8988T (cell line): Measurements from ENCODE around the gene ANAPC1.
A peak's percentile ranks its signal among the peaks of the same experiment; 100 is the strongest.
"Not testable (repeated sequence)": the region's sequence is repeated elsewhere in the genome, so short reads cannot be mapped to it uniquely, and the experiment has no call there.

Source experiments
- DNase-seq: peaks from one replicate; pipeline ENCODE4 v3.0.0; 2011

Gene ANAPC1

DNA sequence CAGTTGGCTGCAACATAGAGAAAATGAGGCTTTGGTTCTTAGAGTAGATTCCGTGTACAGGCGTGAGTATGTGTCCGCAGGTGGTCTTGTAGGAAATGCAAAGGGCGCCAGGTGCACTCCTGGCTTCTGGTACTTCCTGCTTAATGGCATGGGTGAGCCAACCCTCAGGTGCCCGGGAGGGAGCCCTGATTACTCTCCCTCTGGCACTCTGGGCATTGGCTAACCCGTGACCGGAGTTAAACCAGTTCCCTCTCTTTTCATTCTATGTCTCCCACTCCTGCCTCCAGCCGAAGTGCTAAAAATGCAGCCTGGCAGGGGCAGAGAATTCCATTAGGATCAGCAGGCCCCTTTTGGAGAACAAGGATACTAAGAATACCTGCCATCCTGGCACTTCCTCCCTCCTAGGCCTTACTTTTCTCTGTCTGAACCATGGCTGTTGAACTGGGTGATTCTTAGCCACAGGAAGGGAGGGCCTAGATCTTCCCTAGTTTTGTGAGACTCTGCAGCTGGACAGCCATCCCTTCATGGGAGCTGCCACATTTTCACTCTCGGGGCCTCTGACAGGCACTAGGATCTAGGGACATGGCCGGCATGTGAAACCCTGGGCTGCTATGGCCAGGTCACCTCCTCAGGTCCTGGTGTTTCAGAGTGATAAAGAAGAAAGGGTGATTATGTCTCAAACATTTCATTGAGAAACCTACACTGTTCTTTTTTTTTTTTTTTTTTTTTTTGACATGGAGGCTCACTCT lies 20.9 kb upstream of the ANAPC1 start:
- no peak for DNase-seq

DNA sequence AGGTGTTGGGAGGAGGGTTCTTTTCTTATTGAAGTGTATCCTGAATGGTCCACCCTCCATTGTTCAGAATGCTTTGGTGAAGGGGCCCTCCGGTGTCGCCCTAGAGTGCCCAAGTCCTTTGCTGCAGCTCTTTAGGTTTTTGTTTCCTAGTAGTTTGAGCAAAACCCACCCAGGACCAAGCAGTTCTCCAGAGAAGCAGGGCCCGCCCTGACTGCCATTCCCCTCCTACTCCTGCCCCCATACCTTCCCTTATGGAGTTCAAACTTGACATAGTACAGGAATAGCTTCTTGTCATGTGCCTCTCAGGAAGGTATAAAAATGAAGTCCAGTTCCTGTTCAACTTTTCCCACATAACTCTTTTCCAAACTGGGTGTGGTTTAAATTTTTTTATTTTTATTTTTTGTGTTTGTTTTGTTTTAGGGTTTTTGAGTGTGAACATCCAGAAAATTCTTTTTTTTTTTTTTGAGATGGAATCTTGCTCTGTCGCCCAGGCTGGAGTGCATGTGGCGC lies 20.0 kb upstream of the ANAPC1 start:
- no peak for DNase-seq

DNA sequence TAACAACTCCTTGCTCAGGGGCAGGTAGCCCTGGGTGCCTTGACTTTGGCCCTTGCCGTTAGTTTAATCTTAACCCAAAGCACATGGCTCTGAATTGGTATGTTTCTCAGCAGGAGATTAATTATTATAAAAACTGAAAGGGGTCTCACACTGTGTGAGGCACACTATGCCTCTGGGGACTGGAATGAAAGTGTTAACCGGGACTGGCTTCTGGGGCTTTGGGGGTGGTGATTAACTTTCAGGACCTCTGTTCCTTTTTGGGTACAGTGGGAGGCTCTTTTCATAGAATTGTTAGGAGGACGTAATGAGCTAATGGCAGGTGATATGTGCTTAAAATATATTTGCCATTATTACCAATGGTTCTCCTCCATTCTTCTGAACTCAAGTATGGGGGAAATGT lies 19.5 kb upstream of the ANAPC1 start:
- DNase-seq: no peak

DNA sequence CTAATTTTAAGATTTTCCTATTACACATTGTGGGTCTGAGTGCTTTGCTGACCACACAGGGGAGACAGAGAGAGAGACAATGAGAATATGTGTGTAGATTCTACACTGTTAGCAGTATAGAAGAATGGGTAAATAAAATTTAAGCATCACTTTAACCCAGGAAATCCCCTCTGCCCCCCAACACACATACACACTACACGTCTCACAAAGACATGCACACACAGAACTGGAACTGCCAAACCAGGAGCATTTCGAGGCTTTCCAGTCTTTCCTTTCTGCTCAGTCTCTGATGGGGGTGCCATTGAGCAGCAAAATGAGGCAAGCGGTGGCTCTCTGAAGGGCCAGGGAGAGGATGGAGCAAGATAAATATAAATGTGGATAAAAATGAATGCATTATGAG lies 16.9 kb upstream of the ANAPC1 start:
- DNase-seq: peak; percentile 35

DNA sequence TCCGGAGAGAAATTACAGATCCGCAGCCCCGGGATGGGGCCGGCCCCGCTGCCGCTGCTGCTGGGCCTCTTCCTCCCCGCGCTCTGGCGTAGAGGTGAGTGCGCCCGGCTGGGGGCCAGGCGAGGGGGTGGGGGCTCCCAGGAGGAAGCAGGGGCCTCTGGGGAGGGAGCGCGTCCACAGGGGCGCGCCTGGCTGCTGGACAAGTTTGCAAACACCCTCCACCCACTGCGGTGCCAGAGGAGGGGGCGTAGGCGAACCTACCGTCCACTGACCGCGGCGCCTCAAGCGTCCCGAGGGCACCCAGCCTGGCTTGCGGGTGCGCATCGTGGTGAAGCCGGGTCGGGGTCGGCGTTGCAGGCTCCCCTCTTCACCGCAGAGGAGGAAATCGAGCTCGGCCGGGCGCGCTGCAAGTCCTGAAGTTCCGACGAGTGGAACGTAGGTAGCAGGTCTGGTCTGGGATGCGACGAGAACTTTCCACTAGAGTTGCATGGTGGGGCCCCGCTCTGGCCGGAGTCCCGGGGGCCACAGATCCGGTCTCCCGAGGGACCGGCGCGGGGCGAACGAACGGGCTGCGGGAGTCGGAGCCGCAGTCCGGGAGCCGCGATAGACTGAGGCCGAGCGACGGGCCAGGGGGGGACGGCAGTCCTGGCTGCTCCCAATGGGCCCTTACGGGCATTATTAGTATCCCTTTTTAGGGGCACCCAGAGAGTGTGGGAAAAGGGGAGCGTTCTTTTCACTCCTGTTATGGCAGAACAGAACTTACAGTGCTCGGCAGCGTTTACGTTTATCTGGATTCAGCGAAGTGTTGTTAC lies 14.9 kb upstream of the ANAPC1 start:
- no peak for DNase-seq

DNA sequence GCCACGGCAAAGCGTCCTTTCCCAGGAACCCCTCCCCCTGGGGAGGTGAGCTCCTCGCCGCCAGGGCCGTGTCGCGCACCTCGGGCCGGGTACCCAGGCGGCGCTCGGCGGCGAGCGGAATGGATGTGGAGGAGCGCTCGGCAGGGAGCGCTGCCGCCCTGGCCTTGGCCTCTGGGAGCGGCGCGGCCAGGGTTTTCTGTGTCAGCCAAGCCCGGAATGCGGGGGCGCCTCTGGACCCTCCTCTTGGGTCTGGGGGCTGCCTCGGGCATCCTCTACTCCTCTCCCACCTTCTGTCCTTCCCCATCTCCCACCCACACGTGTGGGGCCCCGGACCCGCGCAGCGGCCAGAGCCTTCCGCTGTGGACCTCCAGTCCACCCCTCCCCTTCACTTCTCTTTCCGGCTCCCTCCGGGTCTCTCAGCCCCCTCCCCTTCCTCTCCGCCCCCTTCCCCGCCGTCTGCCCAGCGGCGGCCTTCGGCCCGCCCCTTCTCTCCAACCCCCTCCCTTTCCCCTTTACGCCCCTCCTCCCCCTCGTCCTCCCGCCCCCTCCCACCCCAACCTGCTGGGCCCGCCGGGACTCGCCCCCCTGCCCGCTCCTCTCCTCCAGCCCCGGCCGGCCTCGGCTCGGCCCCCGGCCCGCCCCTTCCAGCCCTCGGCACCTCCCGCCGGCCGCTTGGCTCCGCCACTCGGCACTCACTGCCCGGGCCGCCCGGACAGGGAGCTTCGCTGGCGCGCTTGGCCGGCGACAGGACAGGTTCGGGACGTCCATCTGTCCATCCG lies 14.1 kb upstream of the ANAPC1 start, which contains the start of gene MERTK:
Gene MERTK, plus strand, starts transcription at position 684 of the 779 bp plus-strand sequence. CDS start 129 bp downstream, outside the sequence.
- peak; percentile 87 for DNase-seq

DNA sequence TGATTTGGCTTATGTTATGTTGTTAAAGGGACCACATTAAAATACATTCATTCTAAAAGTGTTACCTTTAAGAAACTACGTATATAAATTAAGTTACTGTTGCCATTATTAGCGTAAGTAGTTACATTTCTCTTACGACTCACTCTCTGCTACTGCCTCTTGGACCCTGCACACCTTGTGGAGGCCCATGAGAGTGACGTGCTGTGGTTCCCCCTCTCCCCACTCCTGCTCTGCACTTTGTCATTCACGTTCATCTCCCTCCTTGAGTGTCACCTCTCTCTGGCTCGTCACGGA lies 13.6 kb upstream of the ANAPC1 start:
- DNase-seq: no peak

DNA sequence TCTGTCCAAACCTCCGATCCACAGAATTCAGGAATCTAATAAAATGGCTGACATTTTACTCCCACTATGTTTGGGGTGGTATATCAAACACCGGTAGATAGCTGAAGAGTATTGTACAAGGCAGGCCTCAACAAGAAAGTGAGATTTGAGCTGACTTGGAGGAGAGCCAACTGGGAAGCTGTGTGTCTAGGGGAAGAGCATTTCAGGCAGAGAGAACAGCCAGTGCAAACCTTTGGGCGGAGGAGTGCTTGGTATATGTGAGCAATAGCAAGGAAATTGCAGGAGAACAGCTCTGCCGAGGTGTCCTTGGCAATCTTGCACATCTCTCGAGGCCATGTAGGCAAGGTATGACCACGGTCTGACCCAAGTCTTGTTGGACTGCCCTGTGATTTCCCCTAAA lies 12.6 kb upstream of the ANAPC1 start:
- no peak for DNase-seq

DNA sequence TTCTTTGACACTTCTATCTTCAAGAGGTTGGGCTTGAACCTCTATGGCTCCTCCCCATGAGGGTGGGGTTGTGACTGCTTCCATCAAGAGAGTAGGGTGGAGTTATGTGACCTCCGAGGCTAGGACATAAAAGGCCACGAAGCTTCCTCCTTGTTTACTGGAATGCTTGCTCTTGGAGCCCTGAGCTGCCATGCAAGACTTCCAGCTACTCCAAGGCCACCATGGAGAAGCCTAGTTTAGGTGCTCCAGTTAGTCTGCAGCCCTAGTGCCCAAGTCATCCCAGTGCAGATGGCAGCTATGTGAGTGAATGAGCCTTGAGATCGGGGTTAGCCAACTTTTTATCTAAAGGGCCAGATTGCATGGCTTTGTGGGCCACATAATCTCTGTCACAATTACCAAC lies 12.0 kb upstream of the ANAPC1 start:
- DNase-seq: no peak

DNA sequence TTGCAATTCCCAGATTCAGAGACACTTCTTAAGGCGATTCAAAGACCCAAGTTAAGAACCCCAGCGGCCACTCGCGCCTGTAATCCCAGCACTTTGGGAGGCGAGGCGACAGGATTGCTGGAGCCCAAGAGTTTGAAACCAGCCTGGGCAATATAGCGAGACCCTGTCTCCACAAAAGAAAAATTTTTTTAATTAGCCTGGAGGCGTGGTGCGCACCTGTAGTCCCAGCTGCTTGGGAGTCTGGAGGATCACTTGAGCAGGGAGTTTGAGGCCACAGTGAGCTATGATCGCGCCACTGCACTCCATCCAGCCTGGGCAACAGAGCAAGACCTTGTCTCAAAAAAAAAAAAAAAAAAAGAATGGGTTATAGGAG lies 585 bp upstream of the ANAPC1 start:
- DNase-seq: no peak

DNA sequence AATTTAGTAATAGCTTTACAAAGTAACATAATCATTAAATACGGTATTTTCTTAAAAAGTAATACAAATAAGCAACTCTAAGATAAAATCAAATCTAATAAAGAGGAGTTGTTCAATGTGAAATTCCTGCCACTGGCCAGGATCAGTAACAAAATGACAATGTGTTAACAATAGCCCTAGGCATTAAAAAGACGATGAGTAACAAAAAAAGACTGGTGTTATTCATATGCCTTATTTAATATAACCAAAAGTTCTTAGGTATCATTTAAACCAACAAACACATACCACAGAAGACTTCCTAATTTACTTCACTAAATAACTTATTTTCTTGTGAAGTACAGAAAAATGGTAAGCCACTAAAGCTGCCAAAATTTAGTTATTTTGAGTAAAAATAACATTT lies 11.2 kb downstream of the ANAPC1 start:
- not testable (repeated sequence) for DNase-seq

DNA sequence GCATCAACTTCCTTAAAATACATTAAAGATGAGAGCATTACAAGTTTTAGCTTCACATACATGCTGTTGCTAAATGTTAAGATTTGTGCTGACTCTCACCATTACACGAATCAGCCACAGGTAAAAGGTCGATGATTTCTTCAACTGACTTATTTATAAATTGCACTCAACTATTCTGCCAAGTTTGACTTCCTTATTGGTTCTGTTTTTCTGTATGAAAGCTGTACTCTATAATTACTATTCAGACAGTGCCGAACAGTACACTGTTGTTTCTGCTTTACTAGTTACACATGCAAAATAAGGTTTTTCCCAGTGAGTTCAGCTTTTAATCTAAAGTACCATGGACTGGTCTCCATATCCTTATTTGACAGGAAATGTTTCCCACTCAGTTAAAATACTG lies 18.9 kb downstream of the ANAPC1 start:
- not testable (repeated sequence) for DNase-seq

DNA sequence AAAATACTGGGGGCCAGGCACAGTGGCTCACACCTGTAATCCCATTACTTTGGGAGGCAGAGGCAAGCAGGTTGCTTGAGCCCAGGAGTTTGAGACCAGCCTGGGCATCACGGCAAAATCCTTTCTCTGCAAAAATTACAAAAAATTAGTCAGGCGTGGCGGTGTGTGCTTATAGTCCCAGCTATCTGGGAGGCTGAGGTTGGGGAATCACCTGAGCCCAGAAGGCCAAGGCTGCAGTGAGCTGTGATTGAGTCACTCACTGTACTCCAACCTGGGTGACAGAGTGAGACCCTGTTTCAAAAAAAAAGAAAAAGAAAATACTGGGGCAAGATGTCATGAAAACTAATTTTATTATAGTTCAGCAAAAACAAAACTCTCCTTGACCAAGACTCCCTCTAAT lies 24.0 kb downstream of the ANAPC1 start:
- DNase-seq: not testable (repeated sequence)

DNA sequence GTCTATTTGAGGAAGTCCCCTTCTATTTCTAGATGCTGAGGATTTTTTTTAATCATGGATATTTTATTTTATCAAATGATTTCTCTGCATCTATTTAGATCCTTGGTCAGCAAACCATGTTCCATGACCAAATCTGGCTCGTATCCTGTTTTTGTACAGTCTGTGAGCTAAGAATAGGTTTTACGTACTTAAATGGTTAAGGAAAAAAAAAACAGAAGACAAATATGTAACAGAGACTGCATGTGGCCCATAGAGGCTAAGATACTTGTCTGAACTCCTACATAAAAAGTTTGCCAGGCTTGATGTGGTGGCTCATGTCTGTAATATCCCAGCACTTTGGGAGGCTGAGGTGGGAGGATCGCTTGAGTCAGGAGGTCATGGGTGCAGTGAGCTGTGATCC lies 31.4 kb downstream of the ANAPC1 start:
- DNase-seq: not testable (repeated sequence)

DNA sequence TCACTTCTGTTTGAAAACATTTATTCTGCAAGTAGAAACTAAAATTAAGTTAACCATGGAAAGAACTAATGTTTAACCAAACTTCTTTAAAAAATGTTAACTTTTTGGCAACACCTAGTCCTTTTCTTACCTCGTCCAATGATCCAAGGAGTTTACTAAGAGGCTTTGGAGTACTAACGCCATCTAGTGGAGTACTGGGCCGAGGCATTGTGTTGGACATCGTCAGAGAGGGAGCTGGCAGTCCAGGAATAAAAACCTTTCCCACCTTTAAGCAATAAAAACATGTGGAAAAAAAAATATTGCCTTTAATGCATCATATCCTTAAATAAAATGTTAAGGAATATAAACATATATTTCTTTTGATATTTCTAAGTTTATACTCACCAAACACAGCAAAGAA lies 33.3 kb downstream of the ANAPC1 start:
- DNase-seq: not testable (repeated sequence)

DNA sequence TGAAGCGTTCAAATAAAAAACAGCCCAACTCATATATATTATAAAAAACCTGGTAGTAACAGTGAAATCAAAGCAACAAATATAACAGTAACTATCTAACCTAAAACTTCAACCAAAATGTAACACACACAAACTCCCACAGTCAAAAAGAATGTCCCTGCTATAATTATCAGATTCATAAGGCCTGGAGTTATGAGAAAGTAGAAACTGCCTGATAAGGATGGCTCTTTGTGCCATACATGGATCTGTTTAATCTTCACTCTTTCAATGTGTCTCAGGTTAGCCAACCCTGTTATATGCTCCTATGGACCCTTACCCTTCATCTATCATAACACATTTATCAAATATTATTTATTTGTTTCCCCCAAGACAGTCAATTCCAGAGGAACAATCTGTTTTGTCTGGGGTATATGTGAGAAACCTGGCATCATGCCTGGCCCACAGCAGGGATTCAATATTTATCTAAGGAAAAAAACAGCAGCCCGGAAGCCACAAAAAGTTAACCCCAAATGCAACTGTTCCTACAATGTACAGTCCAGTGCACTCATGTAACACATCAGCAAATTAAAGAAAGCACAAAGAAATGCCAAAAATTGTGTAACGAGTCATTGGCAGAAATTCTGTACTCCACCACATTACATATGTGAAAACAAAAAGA lies 44.2 kb downstream of the ANAPC1 start:
- DNase-seq: not testable (repeated sequence)

DNA sequence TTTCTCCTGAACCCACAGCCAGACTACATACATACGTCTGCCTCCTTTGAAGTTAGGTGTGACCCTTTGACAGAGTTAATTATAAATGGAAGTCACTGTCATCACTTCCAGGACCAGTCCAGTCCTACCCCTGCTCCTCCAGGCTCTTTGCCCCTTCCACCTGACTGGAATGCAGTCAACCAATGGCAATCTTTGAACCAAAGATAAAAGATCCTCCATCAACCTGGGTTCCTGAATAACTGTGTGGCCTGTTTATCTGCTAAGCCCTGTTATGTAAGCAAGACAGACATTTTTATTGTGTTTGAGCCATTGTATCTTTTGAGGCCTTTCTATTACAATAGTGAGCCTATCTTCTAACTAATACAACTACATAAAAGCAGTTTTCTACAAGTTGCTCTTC lies 45.0 kb downstream of the ANAPC1 start:
- not testable (repeated sequence) for DNase-seq

DNA sequence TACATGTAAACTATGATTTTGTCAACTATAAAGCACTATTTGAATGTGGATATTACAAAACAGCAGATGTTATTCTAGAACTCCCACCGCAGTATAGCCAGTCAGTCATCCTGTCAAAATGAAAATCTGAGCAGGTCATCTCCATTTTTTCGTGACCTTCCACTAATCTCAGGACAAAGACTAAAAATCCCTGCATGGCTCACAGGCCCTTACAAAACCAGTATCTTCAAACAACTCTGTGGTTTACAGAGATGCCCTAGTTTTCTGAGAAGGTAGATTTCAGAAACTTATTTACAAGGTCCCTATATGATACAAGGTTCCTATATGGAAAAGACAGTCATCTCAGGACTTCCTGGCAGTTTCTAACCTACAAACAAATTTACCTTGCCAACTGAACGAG lies 49.8 kb downstream of the ANAPC1 start:
- DNase-seq: not testable (repeated sequence)

DNA sequence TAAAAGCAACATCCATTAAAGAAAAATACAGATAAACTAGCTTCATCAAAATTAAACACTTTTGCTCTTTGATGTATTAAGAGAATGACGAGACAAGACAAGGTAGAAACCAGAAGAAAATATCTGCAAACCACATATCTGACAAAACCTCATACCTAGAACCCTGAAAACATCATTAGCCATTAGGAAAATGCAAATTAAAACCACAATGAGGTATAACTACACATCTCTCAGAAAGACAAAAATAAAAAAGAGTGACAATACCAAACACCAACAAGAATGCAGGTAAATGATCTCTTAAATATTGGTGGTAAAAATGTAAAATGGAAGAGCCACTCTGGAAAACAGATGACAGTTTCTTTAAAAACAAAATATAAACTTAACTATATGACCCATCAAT lies 53.5 kb downstream of the ANAPC1 start:
- DNase-seq: not testable (repeated sequence)

DNA sequence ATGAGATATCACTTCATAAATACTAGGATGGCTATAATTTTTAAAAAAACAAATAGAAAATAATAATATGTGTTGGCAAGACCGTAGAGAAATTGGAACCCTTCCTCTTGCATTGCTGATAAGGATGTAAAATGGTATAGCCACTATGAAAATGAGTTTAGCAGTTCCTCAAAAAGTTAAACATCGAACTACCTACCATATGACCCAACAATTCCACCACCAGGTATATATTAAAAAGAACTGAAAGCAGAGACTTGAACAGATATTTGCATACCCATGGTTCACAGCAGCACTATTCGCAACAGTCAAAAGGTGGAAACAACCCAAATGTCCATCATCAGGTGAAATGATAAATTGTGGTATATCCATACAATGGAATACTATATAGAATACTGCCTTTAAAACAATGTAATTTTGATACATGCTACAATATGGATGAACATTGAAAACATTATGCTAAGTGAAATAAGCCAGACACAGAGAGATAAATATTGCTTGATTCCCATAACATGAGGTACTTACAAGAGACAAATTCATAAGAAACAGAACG lies 55.7 kb downstream of the ANAPC1 start:
- not testable (repeated sequence) for DNase-seq

DNA sequence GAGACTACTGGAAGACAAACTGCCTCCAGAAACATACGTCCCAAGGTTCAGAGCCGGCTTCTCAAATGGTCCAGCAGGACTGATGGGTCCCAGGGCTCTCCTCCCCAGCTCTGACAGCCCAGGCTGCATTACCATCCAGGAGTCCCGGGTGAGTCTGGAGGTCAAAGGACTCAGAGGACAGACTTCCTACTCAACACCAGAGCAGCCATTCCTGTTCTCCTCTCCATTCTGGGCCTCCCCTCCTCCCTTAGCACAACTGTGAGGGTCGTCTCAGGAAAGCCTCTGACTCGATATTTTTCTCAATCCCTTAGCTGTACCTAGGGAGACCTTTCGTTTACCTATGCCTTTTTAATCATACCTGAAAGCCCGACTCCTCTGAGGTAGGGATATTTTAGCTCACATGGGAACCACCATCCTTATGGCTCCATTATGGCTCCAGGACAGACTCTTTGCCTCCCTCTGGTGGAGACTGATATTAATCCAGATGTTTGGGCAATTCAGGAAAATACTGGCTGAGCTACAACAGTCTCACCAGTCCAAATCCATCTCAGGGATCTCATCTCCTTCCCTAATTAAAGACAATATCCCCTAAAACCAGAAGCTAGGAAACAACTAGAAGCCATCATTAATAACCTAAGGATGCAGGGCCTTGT lies 70.9 kb downstream of the ANAPC1 start:
- DNase-seq: not testable (repeated sequence)

DNA sequence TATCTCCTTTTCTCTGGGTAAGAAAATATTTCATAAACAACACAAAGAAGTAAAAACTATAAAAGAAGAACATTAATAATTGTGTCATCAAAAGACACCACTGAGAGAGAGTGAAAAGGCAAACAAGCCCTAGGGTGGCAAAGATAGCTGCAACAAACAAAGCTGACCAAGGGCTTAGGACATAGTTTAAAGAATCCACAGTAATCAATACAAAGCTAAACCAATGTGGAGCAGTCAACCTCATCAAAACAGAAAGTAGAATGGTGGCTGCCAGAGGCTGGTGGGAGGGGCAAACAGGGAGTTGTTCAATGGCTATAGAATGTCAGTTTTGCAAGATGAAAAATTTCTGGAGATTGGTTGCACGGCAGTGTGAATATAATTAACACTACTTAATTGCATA lies 93.4 kb downstream of the ANAPC1 start:
- DNase-seq: not testable (repeated sequence)
